Fibroblast of the conjunctiva (primary cell): ENCODE data around the gene DENND2D.

Source experiments
- DNase-seq: peaks from one replicate; pipeline ENCODE4 v3.0.0-alpha.2; 2010; ENCODE audit warnings: low read depth

DENND2D gene

GRCh38 chr1:111175349-111175748 lies 25.1 kb downstream of the DENND2D start:
- DNase-seq: no peak

GRCh38 chr1:111174070-111174469 lies 26.4 kb downstream of the DENND2D start:
- no peak for DNase-seq

GRCh38 chr1:111172463-111172862 lies 28.0 kb downstream of the DENND2D start:
- no peak for DNase-seq

- DNase-seq: no peak
Measured at GRCh38 chr1:111164151-111164550, 36.3 kb downstream of the DENND2D start.

- DNase-seq: no peak
Measured at GRCh38 chr1:111163363-111163762, 37.1 kb downstream of the DENND2D start.

GRCh38 chr1:111162488-111162880 lies 38.0 kb downstream of the DENND2D start:
- no peak for DNase-seq

- DNase-seq: no peak
Measured at GRCh38 chr1:111161843-111162487, 38.5 kb downstream of the DENND2D start.

- DNase-seq: no peak
Measured at GRCh38 chr1:111157431-111157830, 43.0 kb downstream of the DENND2D start.

GRCh38 chr1:111154021-111154999 lies 46.1 kb downstream of the DENND2D start:
- DNase-seq: no peak

- no peak for DNase-seq
Measured at GRCh38 chr1:111151838-111152237, 48.6 kb downstream of the DENND2D start.

GRCh38 chr1:111148376-111148881 lies 52.0 kb downstream of the DENND2D start:
- no peak for DNase-seq

- no peak for DNase-seq
Measured at GRCh38 chr1:111147948-111148347, 52.5 kb downstream of the DENND2D start.

- no peak for DNase-seq
Measured at GRCh38 chr1:111145963-111146768, 54.3 kb downstream of the DENND2D start.

GRCh38 chr1:111145542-111145941 lies 54.9 kb downstream of the DENND2D start:
- DNase-seq: no peak

- DNase-seq: no peak
Measured at GRCh38 chr1:111142356-111142975, 58.0 kb downstream of the DENND2D start.

GRCh38 chr1:111141245-111142220 lies 58.9 kb downstream of the DENND2D start:
- no peak for DNase-seq

GRCh38 chr1:111140680-111140967 lies 59.8 kb downstream of the DENND2D start:
- peak; percentile 5 for DNase-seq

- DNase-seq: peak; percentile 90
Measured at GRCh38 chr1:111139956-111140679, 60.3 kb downstream of the DENND2D start, which contains the start of the genes CEPT1 and DRAM2. TSS of gene CEPT1 (plus strand) at chr1:111140223. CDS start at chr1:111147715, 7,492 bp downstream. TSS of gene DRAM2 (minus strand) at chr1:111140093. CDS start at chr1:111131554, 8,539 bp downstream.

GRCh38 chr1:111139324-111139955 lies 61.0 kb downstream of the DENND2D start:
- peak; percentile 3 for DNase-seq
